Gastroesophageal sphincter (tissue), 3 donors: ENCODE measurements around the gene ADAMTS17.

Experiments used
- CTCF ChIP-seq, 4 experiments: fragments of 200-600 bp in 2 of 4; fragments of 450-650 bp in 2 of 4; sonication (generic) in 1 of 4; IDR thresholded peaks; one replicate each; pipeline ENCODE4 v1.5.1; 2017 to 2019; ENCODE audit warnings: antibody characterized with exemption in 4 of 4, mild to moderate bottlenecking in 2 of 4, moderate library complexity in 2 of 4
- EP300 ChIP-seq: sonication (generic); formaldehyde crosslinking; IDR thresholded peaks from one replicate; pipeline ENCODE4 v1.6.1; 2017; ENCODE audit warnings: antibody characterized with exemption, mild to moderate bottlenecking
- POLR2A ChIP-seq, 2 donors: fragments of 450-650 bp; IDR thresholded peaks; one replicate each; pipeline ENCODE4 v1.6.1; 2017; ENCODE audit warnings: antibody characterized with exemption in 2 of 2, mild to moderate bottlenecking in 2 of 2, moderate library complexity in 1 of 2
- POLR2AphosphoS5 ChIP-seq: sonication (generic); formaldehyde crosslinking; IDR thresholded peaks from one replicate; pipeline ENCODE4 v1.6.1; 2017; ENCODE audit warnings: antibody characterized with exemption

- no peak for TF ChIP-seq POLR2A (IDR thresholded peaks at IDR 0.05)
- no peak for TF ChIP-seq POLR2AphosphoS5
- no peak for TF ChIP-seq CTCF (IDR thresholded peaks at IDR 0.05)
- no peak for TF ChIP-seq EP300
These were observed 39.8 kb downstream of the ADAMTS17 start for GRCh38 chr15:100301910-100302431.
